H1 (cell line): Measurements from ENCODE around the gene RXFP1. TPM values are rescaled to one million over a fixed set of nuclear protein-coding genes. Genes with fewer than 3 reads are reported as not detected.
A peak's percentile ranks its signal among the peaks of the same experiment; 100 is the strongest.

Experiments
- CTCF ChIA-PET: fragments of 300-600 bp; sonication (Branson Sonifier 250); formaldehyde crosslinking; loops from one replicate; lab custom pipeline; 2021; ENCODE audit not compliant: partially characterized antibody; lab: Charles Lee
- POLR2A ChIA-PET: fragments of 300-600 bp; sonication (Branson Sonifier 250); formaldehyde crosslinking; loops from one replicate; lab custom pipeline; 2021; ENCODE audit warnings: inconsistent platforms; ENCODE audit not compliant: partially characterized antibody; lab: Charles Lee
- DNase-seq, 2 experiments: peaks; one replicate each; pipeline versions ENCODE4 v3.0.0 to v3.0.0-alpha.2; 2010 to 2022; ENCODE audit warnings: low spot score in 2 of 2, low read depth in 1 of 2, mixed read lengths in 1 of 2
- FAIRE-seq: peaks from 2 replicates; lab custom pipeline; 2011; peaks lifted over from hg19 to GRCh38; lab: Jason Lieb, UNC
- H2AFZ ChIP-seq: 2 replicates; pipeline ENCODE4 v1.8.1; 2012; ENCODE audit warnings: low read length, inconsistent platforms
- H2AK5ac ChIP-seq: 2 replicates; pipeline ENCODE4 v1.6.1; 2013; ENCODE audit warnings: low read depth, low read length
- H2BK120ac ChIP-seq: replicated peaks from 2 replicates; pipeline ENCODE3; 2013; ENCODE audit warnings: low read depth, low read length, inconsistent platforms
- H2BK12ac ChIP-seq: 2 replicates; pipeline ENCODE4 v1.6.1; 2013; ENCODE audit warnings: low read depth, low read length
- H2BK15ac ChIP-seq: 2 replicates; pipeline ENCODE4 v1.6.1; 2013; ENCODE audit warnings: low read length
- H2BK20ac ChIP-seq: 2 replicates; pipeline ENCODE4 v1.6.1; 2013; ENCODE audit warnings: low read length
- H2BK5ac ChIP-seq: 2 replicates; pipeline ENCODE4 v1.6.1; 2013; ENCODE audit warnings: low read depth, low read length
- H3K14ac ChIP-seq: 2 replicates; pipeline ENCODE4 v1.6.1; 2013; ENCODE audit warnings: inconsistent platforms; ENCODE audit not compliant: insufficient read length
- H3K18ac ChIP-seq: 2 replicates; pipeline ENCODE4 v1.6.1; 2013; ENCODE audit warnings: low read length; ENCODE audit errors: extremely low read depth
- H3K23ac ChIP-seq: 2 replicates; pipeline ENCODE4 v1.6.1; 2013; ENCODE audit warnings: inconsistent platforms; ENCODE audit not compliant: insufficient read length
- H3K23me2 ChIP-seq: 2 replicates; pipeline ENCODE4 v1.6.1; 2013; ENCODE audit warnings: low read depth, low read length
- H3K27ac ChIP-seq: 2 replicates; pipeline ENCODE4 v1.6.1; 2011; ENCODE audit warnings: low read depth, low read length, inconsistent platforms
- H3K27me3 ChIP-seq, 4 experiments: replicated peaks in 1 of 4; 1 replicate in 1 of 4; 2 replicates in 3 of 4; pipeline versions ENCODE4 v1.6.1 to v1.8.1; 2011 to 2013; ENCODE audit warnings: low read length in 3 of 4, mild to moderate bottlenecking in 3 of 4, inconsistent platforms in 2 of 4, mixed read lengths in 2 of 4, moderate library complexity in 1 of 4; ENCODE audit not compliant: control insufficient read depth in 3 of 4, insufficient read depth in 3 of 4; ENCODE audit errors: extremely low read depth in 1 of 4
- H3K36me3 ChIP-seq, 4 experiments: 2 replicates each; pipeline versions ENCODE4 v1.6.1 to v1.8.1; 2011 to 2013; ENCODE audit warnings: mild to moderate bottlenecking in 4 of 4, low read length in 3 of 4, moderate library complexity in 2 of 4, control low read depth in 1 of 4, inconsistent platforms in 1 of 4; ENCODE audit not compliant: insufficient read depth in 4 of 4, control insufficient read depth in 2 of 4
- H3K4ac ChIP-seq: replicated peaks from 2 replicates; pipeline ENCODE3; 2013; ENCODE audit warnings: low read length, low read depth, mixed read lengths, inconsistent platforms; ENCODE audit not compliant: insufficient read length
- H3K4me1 ChIP-seq, 4 experiments: replicated peaks in 1 of 4; 1 replicate in 1 of 4; 2 replicates in 3 of 4; pipeline versions ENCODE4 v1.6.1 to v1.8.1; 2011 to 2013; ENCODE audit warnings: low read length in 3 of 4, inconsistent platforms in 2 of 4, mixed read lengths in 1 of 4; ENCODE audit not compliant: insufficient read depth in 4 of 4, control insufficient read depth in 3 of 4
- H3K4me2 ChIP-seq, 2 experiments: 2 replicates each; pipeline versions ENCODE4 v1.6.1 to v1.8.1; 2011 to 2013; ENCODE audit warnings: low read depth in 2 of 2, low read length in 2 of 2, control low read depth in 1 of 2, inconsistent platforms in 1 of 2, mild to moderate bottlenecking in 1 of 2; ENCODE audit not compliant: insufficient read depth in 1 of 2
- H3K4me3 ChIP-seq, 4 experiments: fragments of 200-600, 300-600 bp in 1 of 4; sonication (generic), shearing (Covaris generic), sonication (Bioruptor Twin) in 1 of 4; 2 replicates each; pipeline versions ENCODE4 v1.5.1 to v1.8.1; 2011 to 2016; ENCODE audit warnings: low read length in 4 of 4, low read depth in 3 of 4, control low read depth in 2 of 4, inconsistent platforms in 2 of 4, mild to moderate bottlenecking in 2 of 4, mixed read lengths in 1 of 4, moderate library complexity in 1 of 4; ENCODE audit not compliant: insufficient read depth in 2 of 4; ENCODE audit errors: extremely low read depth in 1 of 4
- H3K56ac ChIP-seq: replicated peaks from 2 replicates; pipeline ENCODE3; 2013; ENCODE audit warnings: low read depth, mild to moderate bottlenecking, mixed read lengths, low read length, inconsistent platforms; ENCODE audit not compliant: insufficient read length
- H3K79me1 ChIP-seq: 2 replicates; pipeline ENCODE4 v1.6.1; 2013; ENCODE audit warnings: low read depth, low read length, control low read depth
- H3K79me2 ChIP-seq, 2 experiments: 2 replicates each; pipeline versions ENCODE4 v1.6.1 to v1.8.1; 2012 to 2013; ENCODE audit warnings: low read length in 2 of 2, mild to moderate bottlenecking in 2 of 2, inconsistent platforms in 1 of 2; ENCODE audit not compliant: insufficient read depth in 2 of 2, control insufficient read depth in 1 of 2
- H3K9ac ChIP-seq, 4 experiments: replicated peaks in 1 of 4; 1 replicate in 1 of 4; 2 replicates in 3 of 4; pipeline versions ENCODE4 v1.6.1 to v1.8.1; 2011 to 2013; ENCODE audit warnings: low read depth in 3 of 4, low read length in 3 of 4, control low read depth in 2 of 4, mild to moderate bottlenecking in 2 of 4, moderate library complexity in 2 of 4, inconsistent platforms in 1 of 4; ENCODE audit errors: extremely low read depth in 1 of 4
- H3K9me3 ChIP-seq, 2 experiments: 2 replicates each; pipeline versions ENCODE4 v1.6.1 to v1.8.1; 2012 to 2013; ENCODE audit warnings: mild to moderate bottlenecking in 2 of 2, moderate library complexity in 2 of 2, control low read depth in 1 of 2, inconsistent platforms in 1 of 2, low read depth in 1 of 2, low read length in 1 of 2, mixed read lengths in 1 of 2; ENCODE audit not compliant: insufficient read depth in 2 of 2
- H4K20me1 ChIP-seq, 2 experiments: replicated peaks in 1 of 2; 2 replicates each; pipeline versions ENCODE3 to v1.8.1; 2011 to 2013; ENCODE audit warnings: inconsistent platforms in 2 of 2, low read length in 2 of 2, mild to moderate bottlenecking in 1 of 2; ENCODE audit not compliant: insufficient read depth in 2 of 2, control insufficient read depth in 1 of 2
- H4K5ac ChIP-seq: 2 replicates; pipeline ENCODE4 v1.6.1; 2013; ENCODE audit warnings: low read length, low read depth, mixed read lengths, inconsistent platforms; ENCODE audit not compliant: insufficient read length
- H4K8ac ChIP-seq: 2 replicates; pipeline ENCODE4 v1.8.0; 2013; ENCODE audit warnings: mild to moderate bottlenecking, moderate library complexity, low read length, inconsistent platforms; ENCODE audit not compliant: insufficient read depth; ENCODE audit errors: extremely low read depth
- H4K91ac ChIP-seq: replicated peaks from 2 replicates; pipeline ENCODE3; 2013; ENCODE audit warnings: low read length, mixed read lengths, inconsistent platforms; ENCODE audit not compliant: insufficient read length
- BCL11A ChIP-seq, 2 experiments: IDR thresholded peaks; one replicate each; pipeline ENCODE4 v1.6.1; 2011; ENCODE audit warnings: low read depth in 2 of 2, low read length in 2 of 2, mild to moderate bottlenecking in 2 of 2
- CTCF ChIP-seq, 3 experiments: IDR thresholded peaks; 1 replicate in 2 of 3; 2 replicates in 1 of 3; pipeline versions ENCODE4 v1.5.1 to v1.6.1; 2011; ENCODE audit warnings: low read length in 3 of 3, mild to moderate bottlenecking in 3 of 3, inconsistent platforms in 2 of 3, low read depth in 1 of 3, moderate library complexity in 1 of 3; ENCODE audit not compliant: insufficient read depth in 1 of 3; ENCODE audit errors: control extremely low read depth in 1 of 3
- FOSL1 ChIP-seq: IDR thresholded peaks from 2 replicates; pipeline ENCODE4 v1.6.1; 2011; ENCODE audit warnings: mild to moderate bottlenecking, low read depth, low read length, moderate library complexity; ENCODE audit not compliant: insufficient read depth
- GABPA ChIP-seq: IDR thresholded peaks from 2 replicates; pipeline ENCODE4 v1.6.1; 2011; ENCODE audit warnings: mild to moderate bottlenecking, low read length, moderate library complexity, borderline replicate concordance; ENCODE audit not compliant: insufficient read depth
- KDM5A ChIP-seq: fragments of 200-600 bp; IDR thresholded peaks from 2 replicates; pipeline ENCODE4 v1.7.1; 2012; ENCODE audit warnings: mild to moderate bottlenecking, low read length, inconsistent platforms, mixed read lengths
- SIX5 ChIP-seq: IDR thresholded peaks from 2 replicates; pipeline ENCODE4 v1.6.1; 2011; ENCODE audit warnings: mild to moderate bottlenecking, low read depth, low read length
- SP2 ChIP-seq: IDR thresholded peaks from 2 replicates; pipeline ENCODE4 v1.6.1; 2012; ENCODE audit warnings: mild to moderate bottlenecking, low read length, inconsistent platforms
- TAF7 ChIP-seq: optimal IDR thresholded peaks from 2 replicates; pipeline ENCODE3; 2011; ENCODE audit warnings: low read depth, mild to moderate bottlenecking, inconsistent platforms, low read length, moderate library complexity, borderline replicate concordance
- WGBS, 2 experiments: shearing (Covaris generic) in 1 of 2; methylation state at CpG; one replicate each; pipeline versions ENCODE4 v1.1.6 to v1.1.7; 2013 to 2015; ENCODE audit warnings: low lambda C conversion rate in 2 of 2, mixed read lengths in 2 of 2, inconsistent platforms in 1 of 2, low coverage in 1 of 2, missing lambda C conversion rate in 1 of 2; ENCODE audit not compliant: insufficient replicate concordance in 2 of 2, insufficient coverage in 1 of 2, insufficient read length in 1 of 2; ENCODE audit errors: extremely low coverage in 1 of 2, missing lambda C conversion rate in 1 of 2; 5-methylcytosine and 5-hydroxymethylcytosine counted together
- polyA plus RNA-seq, 7 experiments: library from polyadenylated mRNA; depleted of rRNA in 3 of 7; stranded (reverse) in 5 of 7; unstranded in 2 of 7; fragments of >200 nt in 5 of 7; fragments of 200-250 nt in 2 of 7; gene quantifications; 1 replicate in 5 of 7; 2 replicates in 1 of 7; 4 replicates in 1 of 7; pipeline versions ENCODE4 v1.2.1 to v1.2.3, GENCODE V29; 2011 to 2013; ENCODE audit warnings: missing spikeins in 2 of 7, mixed read lengths in 2 of 7
- total RNA-seq: library from RNA; stranded (reverse); fragmentation: NEBNext Ultra II Directional; extraction: Animal tissue kit (Norgen Biotek cat#: 25700); gene quantifications from 2 replicates; pipeline ENCODE4 v1.2.1, GENCODE V29; 2021

RXFP1 gene
- total and polyA plus RNA-seq, 2 of the 8 experiments (the other 6 are each of a cell fraction or from before 2014, with no cell fraction given): 0.14 to 0.56 TPM

- H3K23ac ChIP-seq: no peak overlapping the region
- peak overlapping the region; percentile 70; the same call in 1 of the 2 replicates for H3K27ac ChIP-seq
- peak overlapping the region; percentile 73 to 94 (median 75) for H3K4me3 ChIP-seq
- peak in 1 of 2 experiments; percentile 56 for DNase-seq
- POLR2A ChIA-PET: interaction anchor here (0.7 to 1.2 kb wide), 2 partner anchors 10 to 180 kb away, joined by 3 read pairs; no protein-coding TSS in a partner anchor
- H3K9ac ChIP-seq: peak overlapping the region; percentile 87 to 97 (median 91)
- H3K79me1 ChIP-seq: 0 out of 2 replicates have a peak, but pooled peaks cover 3% of the 10 kb centered on the region
- CTCF ChIA-PET: interaction anchor here (0.6 to 1.9 kb wide), 8 partner anchors 10 to 768 kb away, joined by 3 to 7 read pairs (median 4); no protein-coding TSS in a partner anchor
- no peak overlapping the region for H3K14ac ChIP-seq
- peaks cover 11% of the 10 kb centered on the region for H3K23me2 ChIP-seq
- H2AK5ac ChIP-seq: no peak overlapping the region
- H4K20me1 ChIP-seq: no peaks in the 10 kb centered on the region
- H3K27me3 ChIP-seq: no peaks in the 10 kb centered on the region
- H3K36me3 ChIP-seq: peaks cover 0 to 15% (median 0%) of the 10 kb centered on the region in 4 experiments; a peak in 3 of 8 replicates
- H2BK20ac ChIP-seq: no peak overlapping the region
- peaks cover 0 to 3% (median 2%) of the 10 kb centered on the region in 4 experiments; a peak in 2 of 7 replicates for H3K4me1 ChIP-seq
- H2BK12ac ChIP-seq: peak overlapping the region; percentile 40; the same call in 1 of the 2 replicates
- H4K91ac ChIP-seq: peak overlapping the region; percentile 59
- peak; percentile 24 for FAIRE-seq
- no peaks in the 10 kb centered on the region for H3K9me3 ChIP-seq
- peak overlapping the region; percentile 69 for H2BK5ac ChIP-seq
- H3K79me2 ChIP-seq: peaks cover 4 to 45% of the 10 kb centered on the region in 2 experiments
- peak overlapping the region; percentile 91 for H4K8ac ChIP-seq
- H2BK15ac ChIP-seq: 0 out of 2 replicates have a peak overlapping the region, but pooled peaks have one; percentile 19
- H3K18ac ChIP-seq: peak overlapping the region; percentile 39; the same call in 1 of the 2 replicates
- 1% methylated on average over 31 of the region's 35 CpGs; no CpG with 5 or more reads in 1 of the 2 experiments for WGBS, 2 experiments
- H3K56ac ChIP-seq: peak overlapping the region; percentile 40
- H3K4ac ChIP-seq: no peak overlapping the region
- H2BK120ac ChIP-seq: no peak overlapping the region
- H4K5ac ChIP-seq: peak overlapping the region; percentile 48
- H3K4me2 ChIP-seq: peak overlapping the region; percentile 70 to 96
- peak overlapping the region; percentile 25; the same call in 1 of the 2 replicates for H2AFZ ChIP-seq
- TF ChIP-seq KDM5A (0 out of 2 replicates have a peak, but pooled peaks have one; percentile 40), SIX5 (no peak), BCL11A (IDR thresholded peaks at IDR 0.05; ENCODE audit: low read depth in 2 of 2, low read length in 2 of 2) (no peak), SP2 (no peak), TAF7 (no peak), FOSL1 (no peak), CTCF (IDR thresholded peaks at IDR 0.05; ENCODE audit: control extremely low read depth in 1 of 3, insufficient read depth in 1 of 3, low read depth in 1 of 3, low read length in 3 of 3) (no peak), GABPA (no peak)
Measured at GRCh38 chr4:158670975-158671664, 149.4 kb downstream of the RXFP1 start.
